Keratinocyte (primary cell): ENCODE data around the gene CECR2. TPM values are rescaled to one million over a fixed set of nuclear protein-coding genes. Genes with fewer than 3 reads are reported as not detected.

Experiments used
- DNase-seq: peaks from one replicate; pipeline ENCODE4 v3.0.0-alpha.2; 2011; ENCODE audit warnings: low read depth, missing footprints, low spot score
- FAIRE-seq: peaks from 2 replicates; lab custom pipeline; 2011; peaks lifted over from hg19 to GRCh38; lab: Jason Lieb, UNC
- H2AFZ ChIP-seq: 2 replicates; pipeline ENCODE4 v1.6.0; 2012; ENCODE audit warnings: low read length, control low read depth, inconsistent platforms; ENCODE audit not compliant: control insufficient read depth
- H3K27ac ChIP-seq: 2 replicates; pipeline ENCODE4 v1.5.1; 2011; ENCODE audit warnings: low read length; ENCODE audit not compliant: control insufficient read depth, insufficient read depth
- H3K27me3 ChIP-seq: 3 replicates; pipeline ENCODE4 v1.6.0; 2011; ENCODE audit warnings: low read length; ENCODE audit not compliant: control insufficient read depth, insufficient read depth; ENCODE audit errors: extremely low read depth
- H3K36me3 ChIP-seq, 2 experiments: 2 replicates in 1 of 2; 3 replicates in 1 of 2; pipeline ENCODE4 v1.5.1; 2011; ENCODE audit warnings: low read length in 2 of 2, mild to moderate bottlenecking in 1 of 2; ENCODE audit not compliant: control insufficient read depth in 2 of 2, insufficient read depth in 2 of 2; ENCODE audit errors: extremely low read depth in 1 of 2
- H3K4me1 ChIP-seq: 3 replicates; pipeline ENCODE4 v1.5.1; 2011; ENCODE audit warnings: low read length; ENCODE audit not compliant: control insufficient read depth, insufficient read depth; ENCODE audit errors: extremely low read depth
- H3K4me2 ChIP-seq: 3 replicates; pipeline ENCODE4 v1.6.0; 2011; ENCODE audit warnings: low read depth, low read length; ENCODE audit not compliant: control insufficient read depth, insufficient read depth; ENCODE audit errors: extremely low read depth
- H3K4me3 ChIP-seq, 3 experiments: fragments of 200-600 bp in 1 of 3; sonication (generic) in 1 of 3; 2 replicates in 2 of 3; 3 replicates in 1 of 3; pipeline ENCODE4 v1.5.1; 2011 to 2016; ENCODE audit warnings: low read length in 3 of 3, mild to moderate bottlenecking in 3 of 3, control low read depth in 2 of 3, inconsistent platforms in 1 of 3, low read depth in 1 of 3, mixed read lengths in 1 of 3, mixed run types in 1 of 3, moderate library complexity in 1 of 3; ENCODE audit not compliant: control insufficient read depth in 2 of 3, insufficient read depth in 2 of 3; ENCODE audit errors: extremely low read depth in 1 of 3
- H3K79me2 ChIP-seq: 2 replicates; pipeline ENCODE4 v1.6.0; 2012; ENCODE audit warnings: low read length; ENCODE audit not compliant: control insufficient read depth, insufficient read depth
- H3K9ac ChIP-seq: 3 replicates; pipeline ENCODE4 v1.6.0; 2011; ENCODE audit warnings: low read length; ENCODE audit not compliant: control insufficient read depth, insufficient read depth; ENCODE audit errors: extremely low read depth
- H3K9me1 ChIP-seq: 3 replicates; pipeline ENCODE4 v1.6.0; 2011; ENCODE audit warnings: low read length; ENCODE audit not compliant: control insufficient read depth, insufficient read depth; ENCODE audit errors: extremely low read depth
- H3K9me3 ChIP-seq: 2 replicates; pipeline ENCODE4 v1.5.1; 2012; ENCODE audit warnings: low read depth, low read length; ENCODE audit not compliant: control insufficient read depth
- H4K20me1 ChIP-seq: 3 replicates; pipeline ENCODE4 v1.6.0; 2011; ENCODE audit warnings: low read length; ENCODE audit not compliant: control insufficient read depth, insufficient read depth; ENCODE audit errors: extremely low read depth
- CTCF ChIP-seq, 3 experiments: IDR thresholded peaks in 1 of 3; conservative IDR thresholded peaks in 1 of 3; optimal IDR thresholded peaks in 1 of 3; 2 replicates in 2 of 3; 3 replicates in 1 of 3; pipeline versions ENCODE3 to v1.5.1; 2011; ENCODE audit warnings: low read length in 3 of 3, mild to moderate bottlenecking in 3 of 3, moderate library complexity in 2 of 3, control low read depth in 1 of 3, inconsistent platforms in 1 of 3; ENCODE audit not compliant: insufficient read depth in 2 of 3; ENCODE audit errors: extremely low read depth in 1 of 3
- EZH2 ChIP-seq: IDR thresholded peaks from one replicate; pipeline ENCODE4 v1.6.1; 2012; ENCODE audit warnings: inconsistent platforms, mild to moderate bottlenecking, low read length, moderate library complexity
- dilution Hi-C: fragments of 300-500 bp; cut with MboI; formaldehyde crosslinking; loops from one replicate; pipeline ENCODE4 v1.7.0; 2020; ENCODE audit warnings: low sequenced_read_pairs; ENCODE audit not compliant: extremely low pct_ligation_motif_present
- polyA plus RNA-seq, 5 experiments: library from polyadenylated mRNA; depleted of rRNA in 3 of 5; stranded (reverse) in 3 of 5; stranded (forward) in 1 of 5; unstranded in 1 of 5; fragments of >200 nt; gene quantifications; 1 replicate in 1 of 5; 2 replicates in 3 of 5; 3 replicates in 1 of 5; pipeline versions ENCODE4 v1.2.1 to v1.2.3, GENCODE V29; 2011 to 2012; ENCODE audit warnings: missing spikeins in 2 of 5, low read depth in 1 of 5, low replicate concordance in 1 of 5

Gene CECR2
- polyA plus RNA-seq, 1 donor (not counting 4 experiments of a cell fraction or from before 2014, with no cell fraction given): not detected

DNA sequence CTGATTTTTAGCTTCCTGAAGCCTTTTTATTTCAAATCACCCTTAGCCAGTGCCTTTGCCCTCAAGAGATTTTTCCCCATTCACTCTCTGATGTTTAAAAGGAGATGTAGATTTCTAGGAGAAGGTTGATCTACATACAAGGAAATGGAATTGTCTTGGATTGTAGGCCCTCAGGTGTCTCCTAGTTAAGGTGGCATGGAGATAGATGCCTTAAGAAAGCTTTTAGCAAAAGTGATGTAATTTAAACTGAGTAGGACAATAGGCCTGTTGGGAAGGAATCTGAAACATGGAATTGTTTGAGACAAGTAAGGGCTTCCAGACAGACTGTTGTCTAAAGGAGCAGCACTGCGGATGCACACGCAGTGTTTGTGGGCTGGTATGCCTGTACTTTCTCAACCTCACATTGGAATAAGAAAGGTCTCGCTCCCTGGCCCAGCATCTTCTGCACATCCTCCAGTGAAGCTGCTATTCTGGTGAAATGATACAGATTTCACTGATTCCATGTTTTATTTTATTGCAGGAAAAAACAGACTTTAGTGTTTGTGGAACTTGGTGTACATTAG is 124.2 kb downstream of the CECR2 start:
- Histone ChIP-seq H4K20me1 (no peaks in the 10 kb centered on the region), H3K4me1 (no peaks in the 10 kb centered on the region), H3K4me2 (no peak overlapping the region), H3K4me3 (no peak overlapping the region), H3K36me3 (no peaks in the 10 kb centered on the region), H2AFZ (no peak overlapping the region), H3K27me3 (no peaks in the 10 kb centered on the region), H3K9me3 (no peaks in the 10 kb centered on the region), H3K9me1 (no peaks in the 10 kb centered on the region), H3K9ac (no peak overlapping the region), H3K79me2 (no peaks in the 10 kb centered on the region), H3K27ac (no peak overlapping the region)
- DNase-seq: no peak
- dilution Hi-C loops: no loop called here
- no peak for TF ChIP-seq CTCF (optimal IDR thresholded peaks at IDR 0.05 in 1 of 3, IDR thresholded peaks at IDR 0.05 in 1 of 3, conservative IDR thresholded peaks at IDR 0.05 in 1 of 3; ENCODE audit: extremely low read depth in 1 of 3, insufficient read depth in 2 of 3, low read length in 3 of 3)
- no peak for TF ChIP-seq EZH2
- no peak for FAIRE-seq

GRCh38 chr22:17496841-17497240 is 127.6 kb downstream of the CECR2 start:
- no peak for TF ChIP-seq CTCF (optimal IDR thresholded peaks at IDR 0.05 in 1 of 3, IDR thresholded peaks at IDR 0.05 in 1 of 3, conservative IDR thresholded peaks at IDR 0.05 in 1 of 3; ENCODE audit: extremely low read depth in 1 of 3, insufficient read depth in 2 of 3, low read length in 3 of 3)
- TF ChIP-seq EZH2: no peak
- Histone ChIP-seq H3K9ac (no peak overlapping the region), H3K9me3 (no peaks in the 10 kb centered on the region), H2AFZ (no peak overlapping the region), H3K27me3 (no peaks in the 10 kb centered on the region), H3K4me1 (no peaks in the 10 kb centered on the region), H3K79me2 (no peaks in the 10 kb centered on the region), H3K4me2 (no peak overlapping the region), H3K36me3 (no peaks in the 10 kb centered on the region), H3K9me1 (no peaks in the 10 kb centered on the region), H3K27ac (no peak overlapping the region), H3K4me3 (no peak overlapping the region), H4K20me1 (no peaks in the 10 kb centered on the region)
- no peak for DNase-seq
- no peak for FAIRE-seq
- dilution Hi-C loops: no loop called here
